GDM1 (cell line): ENCODE measurements around the gene VARS1.
"Not testable (repeated sequence)": the region's sequence is repeated elsewhere in the genome, so short reads cannot be mapped to it uniquely, and the experiment has no call there.

Source experiments
- DNase-seq: peaks from one replicate; lab custom pipeline; 2025; lab: John Stamatoyannopoulos, UW

VARS1 gene

GRCh38 chr6:31794294-31794865 is 1.2 kb downstream of the VARS1 start:
- DNase-seq = no peak

- DNase-seq = not testable (repeated sequence)
Measured at GRCh38 chr6:31793927-31794245, 1.7 kb downstream of the VARS1 start.

GRCh38 chr6:31792761-31793171 is 2.8 kb downstream of the VARS1 start:
- no peak for DNase-seq

- DNase-seq = no peak
Measured at GRCh38 chr6:31792090-31792374, 3.5 kb downstream of the VARS1 start.

- DNase-seq = peak; percentile 20
Measured at GRCh38 chr6:31791324-31792089, 4.0 kb downstream of the VARS1 start.

GRCh38 chr6:31785475-31785874 is 10.1 kb downstream of the VARS1 start:
- no peak for DNase-seq

- no peak for DNase-seq
Measured at GRCh38 chr6:31784098-31784925, 11.2 kb downstream of the VARS1 start.

- DNase-seq = no peak
Measured at GRCh38 chr6:31782126-31782855, 13.3 kb downstream of the VARS1 start.

GRCh38 chr6:31781244-31782125 is 14.1 kb downstream of the VARS1 start:
- DNase-seq = no peak

- DNase-seq = no peak
Measured at GRCh38 chr6:31780507-31781243, 14.9 kb downstream of the VARS1 start.

- no peak for DNase-seq
Measured at GRCh38 chr6:31779908-31780307, 15.6 kb downstream of the VARS1 start.

GRCh38 chr6:31778999-31779885 is 16.3 kb downstream of the VARS1 start:
- no peak for DNase-seq

GRCh38 chr6:31778193-31778592 is 17.4 kb downstream of the VARS1 start:
- no peak for DNase-seq

- no peak for DNase-seq
Measured at GRCh38 chr6:31777667-31778050, 17.9 kb downstream of the VARS1 start.

GRCh38 chr6:31776989-31777666 is 18.4 kb downstream of the VARS1 start, which contains the start of gene VWA7:
VWA7 (minus strand) TSS chr6:31777328; CDS start chr6:31776779, 549 bp downstream.
- DNase-seq = peak; percentile 75

- DNase-seq = no peak
Measured at GRCh38 chr6:31776485-31776988, 19.0 kb downstream of the VARS1 start.

- DNase-seq = no peak
Measured at GRCh38 chr6:31775633-31776484, 19.7 kb downstream of the VARS1 start.

GRCh38 chr6:31775184-31775583 is 20.4 kb downstream of the VARS1 start:
- no peak for DNase-seq
